GM19025 (cell line): ENCODE measurements around the gene AQP12A.

Experiments
- ATAC-seq: cut with Tn5 transposase; IDR thresholded peaks from one replicate; pipeline ENCODE4 v1.9.1; 2021; ENCODE audit warnings: mild to moderate bottlenecking, low read depth, moderate library complexity; ENCODE audit not compliant: unreplicated experiment

Gene AQP12A

GRCh38 chr2:240703417-240704341, 12.0 kb downstream of the AQP12A start:
- no peak for ATAC-seq

- ATAC-seq, result no peak
Observed at GRCh38 chr2:240704651-240705050, 13.0 kb downstream of the AQP12A start.

GRCh38 chr2:240705204-240705791, 13.6 kb downstream of the AQP12A start:
- no peak for ATAC-seq

- no peak for ATAC-seq
Observed at GRCh38 chr2:240707043-240707756, 15.5 kb downstream of the AQP12A start.

- no peak for ATAC-seq
Observed at GRCh38 chr2:240707821-240708220, 16.2 kb downstream of the AQP12A start.

GRCh38 chr2:240708457-240708856, 16.8 kb downstream of the AQP12A start:
- no peak for ATAC-seq

GRCh38 chr2:240711296-240711695, 19.6 kb downstream of the AQP12A start:
- no peak for ATAC-seq

GRCh38 chr2:240711701-240712100, 20.0 kb downstream of the AQP12A start:
- ATAC-seq, result no peak

GRCh38 chr2:240712121-240712520, 20.5 kb downstream of the AQP12A start:
- no peak for ATAC-seq

GRCh38 chr2:240713071-240713927, 21.6 kb downstream of the AQP12A start:
- no peak for ATAC-seq

- no peak for ATAC-seq
Observed at GRCh38 chr2:240713928-240714746, 22.5 kb downstream of the AQP12A start.

- ATAC-seq, result no peak
Observed at GRCh38 chr2:240714747-240715725, 23.4 kb downstream of the AQP12A start.

GRCh38 chr2:240716130-240716798, 24.6 kb downstream of the AQP12A start:
- ATAC-seq, result no peak

GRCh38 chr2:240717181-240717641, 25.5 kb downstream of the AQP12A start:
- ATAC-seq, result no peak

GRCh38 chr2:240717681-240718581, 26.3 kb downstream of the AQP12A start:
- ATAC-seq, result no peak

GRCh38 chr2:240718896-240719490, 27.3 kb downstream of the AQP12A start:
- ATAC-seq, result no peak
